GM10266 (cell line): ENCODE results near the gene CYB5R3.

ENCODE experiments used
- DNase-seq: peaks from one replicate; pipeline ENCODE4 v3.0.0; 2012; ENCODE audit errors: extremely low spot score
- CTCF ChIP-seq: IDR thresholded peaks from 2 replicates; pipeline ENCODE4 v1.5.1; 2012; ENCODE audit warnings: mild to moderate bottlenecking, low read depth; ENCODE audit not compliant: control insufficient read depth, insufficient read depth; ENCODE audit errors: missing control alignments

CYB5R3 gene

DNA sequence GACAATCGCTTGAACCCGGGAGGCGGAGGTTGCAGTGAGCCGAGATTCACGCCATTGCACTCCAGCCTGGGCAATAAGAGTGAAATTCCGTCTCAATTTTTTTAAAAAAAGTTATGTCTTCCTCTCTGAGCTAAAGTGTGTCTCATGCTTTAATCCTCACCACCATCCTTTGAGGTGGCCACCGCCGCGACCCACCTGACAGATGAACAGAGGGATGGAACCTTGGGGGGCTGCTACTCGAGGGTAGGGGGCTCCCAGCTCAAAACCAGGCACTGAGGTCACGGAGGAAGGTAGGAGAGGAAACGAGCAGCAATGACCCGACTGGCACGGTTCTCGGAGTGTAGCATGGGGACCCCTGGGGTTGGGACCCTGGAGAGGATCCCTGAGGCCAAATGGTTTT is 23.8 kb downstream of the CYB5R3 start:
- no peak for DNase-seq
- no peak for TF ChIP-seq CTCF

DNA sequence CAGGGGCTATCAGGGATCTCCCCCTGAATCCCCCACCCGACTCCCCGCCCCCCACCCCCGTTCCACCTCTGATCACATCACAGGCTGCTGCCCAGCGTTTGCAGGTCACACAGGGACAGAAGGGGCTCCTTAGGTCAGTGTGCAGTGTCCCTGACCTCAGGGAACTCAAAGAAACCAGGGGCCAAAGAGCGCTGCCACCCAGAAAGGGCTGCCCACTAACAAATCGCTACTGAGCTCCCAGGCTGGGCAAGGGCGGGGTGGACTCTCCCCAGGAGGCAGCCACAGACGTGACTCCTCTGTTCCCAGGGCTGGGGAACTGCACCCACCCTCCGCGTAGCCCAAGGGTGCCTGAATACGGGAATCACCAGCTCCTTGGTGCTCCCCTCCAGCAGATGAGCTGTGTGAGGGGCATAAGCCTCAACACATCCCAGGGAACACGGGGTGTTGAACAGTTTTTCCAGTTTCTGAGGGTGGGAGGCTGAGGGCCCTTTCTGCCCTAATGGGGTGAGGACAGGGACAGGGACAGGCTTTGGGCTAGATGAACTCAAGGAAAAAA is 24.6 kb downstream of the CYB5R3 start:
- TF ChIP-seq CTCF, result no peak
- DNase-seq, result no peak

GRCh38 chr22:42623756-42624441 is 25.3 kb downstream of the CYB5R3 start:
- no peak for TF ChIP-seq CTCF
- DNase-seq, result no peak

- TF ChIP-seq CTCF, result no peak
- peak; percentile 58 for DNase-seq
These were observed 25.9 kb downstream of the CYB5R3 start for GRCh38 chr22:42623301-42623751.

- no peak for DNase-seq
- TF ChIP-seq CTCF, result no peak
These were observed 27.0 kb downstream of the CYB5R3 start for GRCh38 chr22:42622061-42622710.

- peak; percentile 89 for DNase-seq
- peak; percentile 92 for TF ChIP-seq CTCF
These were observed 27.6 kb downstream of the CYB5R3 start for GRCh38 chr22:42621505-42622002.

DNA sequence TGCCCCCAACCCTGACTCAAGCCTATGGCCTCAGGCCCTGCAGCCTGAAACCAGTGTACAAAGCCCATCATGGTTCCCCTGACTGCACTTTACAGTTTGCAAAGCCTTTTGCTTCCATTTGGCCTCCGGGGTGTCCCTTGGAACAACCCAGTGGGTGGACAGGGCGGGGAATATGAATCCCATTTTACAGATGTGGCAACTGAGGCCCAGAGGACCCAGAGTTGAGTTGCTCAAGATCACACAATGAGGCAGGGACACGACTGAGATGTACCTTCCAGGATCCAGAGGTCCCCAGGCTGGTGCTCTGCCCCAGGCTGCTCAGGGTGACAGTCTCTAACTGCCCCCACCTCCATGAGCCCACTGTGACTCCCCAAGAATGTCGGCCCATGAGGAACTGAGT is 29.1 kb downstream of the CYB5R3 start:
- TF ChIP-seq CTCF, result no peak
- DNase-seq, result no peak
